ENCODE measurements around the gene PLXND1.

DNA sequence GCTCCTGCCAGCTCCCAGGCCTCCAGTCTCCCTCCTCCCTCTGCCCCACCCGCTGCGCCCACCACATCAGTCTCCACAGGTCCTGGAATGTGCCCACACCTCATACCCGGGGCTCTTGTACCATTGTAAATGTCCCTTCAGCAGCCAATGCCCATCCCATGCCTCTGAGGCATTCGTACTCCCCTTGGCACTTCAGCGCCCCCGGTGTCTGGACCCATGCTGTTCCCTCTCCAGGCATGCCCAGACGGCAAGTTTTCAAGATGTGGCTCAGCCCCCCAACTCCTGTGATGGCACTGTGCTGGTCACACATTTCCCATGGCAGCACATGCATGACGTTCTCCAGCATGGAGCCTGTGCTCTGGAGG, 13.3 kb downstream of the PLXND1 start:
- TF ChIP-seq, protein P1, sequence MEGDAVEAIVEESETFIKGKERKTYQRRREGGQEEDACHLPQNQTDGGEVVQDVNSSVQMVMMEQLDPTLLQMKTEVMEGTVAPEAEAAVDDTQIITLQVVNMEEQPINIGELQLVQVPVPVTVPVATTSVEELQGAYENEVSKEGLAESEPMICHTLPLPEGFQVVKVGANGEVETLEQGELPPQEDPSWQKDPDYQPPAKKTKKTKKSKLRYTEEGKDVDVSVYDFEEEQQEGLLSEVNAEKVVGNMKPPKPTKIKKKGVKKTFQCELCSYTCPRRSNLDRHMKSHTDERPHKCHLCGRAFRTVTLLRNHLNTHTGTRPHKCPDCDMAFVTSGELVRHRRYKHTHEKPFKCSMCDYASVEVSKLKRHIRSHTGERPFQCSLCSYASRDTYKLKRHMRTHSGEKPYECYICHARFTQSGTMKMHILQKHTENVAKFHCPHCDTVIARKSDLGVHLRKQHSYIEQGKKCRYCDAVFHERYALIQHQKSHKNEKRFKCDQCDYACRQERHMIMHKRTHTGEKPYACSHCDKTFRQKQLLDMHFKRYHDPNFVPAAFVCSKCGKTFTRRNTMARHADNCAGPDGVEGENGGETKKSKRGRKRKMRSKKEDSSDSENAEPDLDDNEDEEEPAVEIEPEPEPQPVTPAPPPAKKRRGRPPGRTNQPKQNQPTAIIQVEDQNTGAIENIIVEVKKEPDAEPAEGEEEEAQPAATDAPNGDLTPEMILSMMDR (IDR thresholded peaks at IDR 0.05) = no peak
- no peak for TF ChIP-seq POLR2A (IDR thresholded peaks at IDR 0.05)
